Caco-2 (cell line): ENCODE measurements around the gene KRTAP4-2. TPM values are rescaled to one million over a fixed set of nuclear protein-coding genes. Genes with fewer than 3 reads are reported as not detected.

Experiments used
- BruUV-seq: library from RNA; stranded (reverse); fragments of 400-500 nt; replicated peaks from 2 replicates; lab custom pipeline; 2021; lab: Mats Ljungman, UMichigan
- CTCF ChIA-PET: fragments of 300-600 bp; sonication (Branson Sonifier 250); formaldehyde crosslinking; loops from one replicate; lab custom pipeline; 2022; ENCODE audit warnings: antibody characterized with exemption; lab: Charles Lee
- POLR2A ChIA-PET: fragments of 300-600 bp; sonication (Branson Sonifier 250); formaldehyde crosslinking; loops from one replicate; lab custom pipeline; 2022; ENCODE audit warnings: antibody characterized with exemption; lab: Charles Lee
- DNase-seq, 2 experiments: peaks; one replicate each; pipeline versions ENCODE4 v3.0.0 to v3.0.0-alpha.2; 2020 to 2022
- H3K27me3 ChIP-seq: replicated peaks from 2 replicates; pipeline ENCODE4 v1.6.0; 2011; ENCODE audit warnings: low read length; ENCODE audit not compliant: control insufficient read depth, insufficient read depth
- H3K36me3 ChIP-seq: 2 replicates; pipeline ENCODE4 v1.5.1; 2011; ENCODE audit warnings: low read length; ENCODE audit not compliant: control insufficient read depth, insufficient read depth
- H3K4me1 ChIP-seq: fragments of 250-450 bp; sonication (Bioruptor Pico); 2 replicates; pipeline ENCODE4 v1.5.1; 2020; ENCODE audit warnings: mild to moderate bottlenecking
- H3K4me3 ChIP-seq: 2 replicates; pipeline ENCODE4 v1.5.1; 2011; ENCODE audit warnings: low read depth, mild to moderate bottlenecking, control low read depth, low read length
- H3K9me3 ChIP-seq: fragments of 250-450 bp; sonication (Bioruptor Pico); 2 replicates; pipeline ENCODE4 v1.5.1; 2020; ENCODE audit warnings: mild to moderate bottlenecking, moderate library complexity
- H3K27ac Mint-ChIP-seq: one replicate; pipeline ENCODE4 v1.8.0; 2022; ENCODE audit warnings: mixed read lengths; ENCODE audit not compliant: unreplicated experiment
- H3K27me3 Mint-ChIP-seq: one replicate; pipeline ENCODE4 v1.8.0; 2022; ENCODE audit warnings: mixed read lengths; ENCODE audit not compliant: insufficient read depth, unreplicated experiment
- H3K36me3 Mint-ChIP-seq: one replicate; pipeline ENCODE4 v1.8.0; 2022; ENCODE audit warnings: mild to moderate bottlenecking, mixed read lengths; ENCODE audit not compliant: insufficient read depth, unreplicated experiment
- H3K4me1 Mint-ChIP-seq: one replicate; pipeline ENCODE4 v1.8.0; 2022; ENCODE audit warnings: low read depth, mixed read lengths; ENCODE audit not compliant: unreplicated experiment
- H3K4me3 Mint-ChIP-seq: one replicate; pipeline ENCODE4 v1.8.0; 2022; ENCODE audit warnings: mild to moderate bottlenecking, moderate library complexity, mixed read lengths; ENCODE audit not compliant: unreplicated experiment
- H3K9me3 Mint-ChIP-seq: one replicate; pipeline ENCODE4 v1.8.0; 2022; ENCODE audit warnings: mixed read lengths; ENCODE audit not compliant: unreplicated experiment
- intact Hi-C: fragments of 100-400 bp; cut with micrococcal nuclease; formaldehyde crosslinking; loops from one replicate; pipeline ENCODE4 v1.10.0; 2022; ENCODE audit not compliant: unreplicated experiment
- total RNA-seq: library from RNA; stranded (reverse); gene quantifications from 2 replicates; pipeline ENCODE4 v1.2.3, GENCODE V29; 2022
- TF ChIP-seq, protein P1 (sequence below), 2 experiments: fragments of 200-600 bp in 1 of 2; IDR thresholded peaks; 1 replicate in 1 of 2; 2 replicates in 1 of 2; pipeline versions ENCODE4 v1.5.1 to v1.8.0; 2011 to 2022; ENCODE audit warnings: antibody characterized with exemption in 1 of 2, control low read depth in 1 of 2, inconsistent platforms in 1 of 2, low read depth in 1 of 2, low read length in 1 of 2, mild to moderate bottlenecking in 1 of 2, moderate library complexity in 1 of 2; ENCODE audit not compliant: insufficient read depth in 1 of 2, severe bottlenecking in 1 of 2, unreplicated experiment in 1 of 2

The KRTAP4-2 gene
- total RNA-seq, 1 experiment from 2014 or later = not detected

DNA sequence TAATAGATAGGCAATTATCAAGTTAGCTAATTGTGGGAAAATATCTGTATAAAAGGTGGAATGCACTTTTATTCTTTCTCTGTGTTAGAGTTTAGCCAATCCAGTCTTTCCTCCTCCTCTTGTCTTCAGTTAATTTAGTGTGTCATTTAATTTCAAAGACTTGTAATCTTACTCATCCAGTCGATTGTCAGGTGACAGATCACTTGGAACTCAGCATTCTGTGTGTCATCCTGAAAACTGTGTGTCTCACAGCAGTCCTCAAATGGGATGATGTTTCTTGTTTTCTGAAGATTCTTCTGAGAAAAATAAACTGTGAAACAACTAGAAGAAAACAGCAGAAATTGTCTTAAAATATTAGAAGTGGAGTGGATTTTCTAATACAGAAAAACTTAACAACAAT is 7.0 kb upstream of the KRTAP4-2 start:
- Histone ChIP-seq H3K36me3 (no peaks in the 10 kb centered on the region), H3K9me3 (no peaks in the 10 kb centered on the region), H3K27me3 (no peaks in the 10 kb centered on the region), H3K4me3 (no peak overlapping the region), H3K4me1 (peaks cover 15% of the 10 kb centered on the region)
- Mint-ChIP-seq H3K27ac (no peak overlapping the region), H3K4me3 (no peak overlapping the region), H3K27me3 (no peaks in the 10 kb centered on the region), H3K4me1 (peaks cover 24% of the 10 kb centered on the region), H3K9me3 (no peaks in the 10 kb centered on the region), H3K36me3 (no peaks in the 10 kb centered on the region)
- ChIA-PET POLR2A (interaction anchor here (0.6 kb wide), 1 partner anchor 126 kb away, joined by 5 read pairs; no protein-coding TSS in a partner anchor), CTCF (no interaction called here)
- TF ChIP-seq, protein P1, sequence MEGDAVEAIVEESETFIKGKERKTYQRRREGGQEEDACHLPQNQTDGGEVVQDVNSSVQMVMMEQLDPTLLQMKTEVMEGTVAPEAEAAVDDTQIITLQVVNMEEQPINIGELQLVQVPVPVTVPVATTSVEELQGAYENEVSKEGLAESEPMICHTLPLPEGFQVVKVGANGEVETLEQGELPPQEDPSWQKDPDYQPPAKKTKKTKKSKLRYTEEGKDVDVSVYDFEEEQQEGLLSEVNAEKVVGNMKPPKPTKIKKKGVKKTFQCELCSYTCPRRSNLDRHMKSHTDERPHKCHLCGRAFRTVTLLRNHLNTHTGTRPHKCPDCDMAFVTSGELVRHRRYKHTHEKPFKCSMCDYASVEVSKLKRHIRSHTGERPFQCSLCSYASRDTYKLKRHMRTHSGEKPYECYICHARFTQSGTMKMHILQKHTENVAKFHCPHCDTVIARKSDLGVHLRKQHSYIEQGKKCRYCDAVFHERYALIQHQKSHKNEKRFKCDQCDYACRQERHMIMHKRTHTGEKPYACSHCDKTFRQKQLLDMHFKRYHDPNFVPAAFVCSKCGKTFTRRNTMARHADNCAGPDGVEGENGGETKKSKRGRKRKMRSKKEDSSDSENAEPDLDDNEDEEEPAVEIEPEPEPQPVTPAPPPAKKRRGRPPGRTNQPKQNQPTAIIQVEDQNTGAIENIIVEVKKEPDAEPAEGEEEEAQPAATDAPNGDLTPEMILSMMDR (IDR thresholded peaks at IDR 0.05; ENCODE audit: insufficient read depth in 1 of 2, low read depth in 1 of 2, low read length in 1 of 2, severe bottlenecking in 1 of 2, unreplicated experiment in 1 of 2) = no peak
- intact Hi-C loops = no loop called here
- DNase-seq = no peak
- no TSS peak for BruUV-seq

DNA sequence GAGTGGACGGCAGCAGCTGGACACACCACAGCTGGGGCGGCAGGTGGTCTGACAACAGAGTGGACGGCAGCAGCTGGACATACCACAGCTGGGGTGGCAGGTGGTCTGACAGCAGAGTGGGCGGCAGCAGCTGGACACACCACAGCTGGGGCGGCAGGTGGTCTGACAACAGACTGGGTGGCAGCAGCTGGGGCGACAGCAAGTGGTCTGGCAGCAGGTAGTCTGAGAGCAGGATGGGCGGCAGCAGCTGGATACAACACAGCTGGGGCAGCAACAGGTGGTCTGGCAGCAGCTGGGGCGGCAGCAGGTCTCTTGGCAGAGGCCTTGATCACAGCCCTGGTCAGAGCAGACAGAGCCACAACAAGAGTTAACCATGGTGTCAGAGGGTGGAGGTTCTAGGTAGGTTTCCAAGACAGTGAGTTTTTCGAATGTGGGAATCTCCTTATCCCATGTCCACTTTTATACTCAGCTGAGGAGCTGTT is 6.5 kb upstream of the KRTAP4-2 start, which contains the start of gene KRTAP4-1:
Gene KRTAP4-1 (minus strand): TSS at position 432 of the 482 bp plus-strand sequence. CDS start 57 bp downstream, at position 375.
- no peaks in the 10 kb centered on the region for H3K36me3 Mint-ChIP-seq
- Histone ChIP-seq H3K4me3 (no peak within 1 kb of the TSS), H3K36me3 (no peaks in the 10 kb centered on the region), H3K4me1 (peaks cover 15% of the 10 kb centered on the region), H3K27me3 (no peaks in the 10 kb centered on the region), H3K9me3 (no peaks in the 10 kb centered on the region)
- H3K4me3 Mint-ChIP-seq = no peak within 1 kb of the TSS
- intact Hi-C loops = no loop called here
- no peaks in the 10 kb centered on the region for H3K27me3 Mint-ChIP-seq
- H3K27ac Mint-ChIP-seq = no peak within 1 kb of the TSS
- TF ChIP-seq, protein P1 (IDR thresholded peaks at IDR 0.05; ENCODE audit: insufficient read depth in 1 of 2, low read depth in 1 of 2, low read length in 1 of 2, severe bottlenecking in 1 of 2, unreplicated experiment in 1 of 2) = no peak
- CTCF ChIA-PET = no interaction called here
- DNase-seq = no peak
- H3K4me1 Mint-ChIP-seq = peaks cover 24% of the 10 kb centered on the region
- POLR2A ChIA-PET = interaction anchor here (0.6 kb wide), 1 partner anchor 126 kb away, joined by 5 read pairs; no protein-coding TSS in a partner anchor
- no peaks in the 10 kb centered on the region for H3K9me3 Mint-ChIP-seq
- no TSS peak for BruUV-seq

DNA sequence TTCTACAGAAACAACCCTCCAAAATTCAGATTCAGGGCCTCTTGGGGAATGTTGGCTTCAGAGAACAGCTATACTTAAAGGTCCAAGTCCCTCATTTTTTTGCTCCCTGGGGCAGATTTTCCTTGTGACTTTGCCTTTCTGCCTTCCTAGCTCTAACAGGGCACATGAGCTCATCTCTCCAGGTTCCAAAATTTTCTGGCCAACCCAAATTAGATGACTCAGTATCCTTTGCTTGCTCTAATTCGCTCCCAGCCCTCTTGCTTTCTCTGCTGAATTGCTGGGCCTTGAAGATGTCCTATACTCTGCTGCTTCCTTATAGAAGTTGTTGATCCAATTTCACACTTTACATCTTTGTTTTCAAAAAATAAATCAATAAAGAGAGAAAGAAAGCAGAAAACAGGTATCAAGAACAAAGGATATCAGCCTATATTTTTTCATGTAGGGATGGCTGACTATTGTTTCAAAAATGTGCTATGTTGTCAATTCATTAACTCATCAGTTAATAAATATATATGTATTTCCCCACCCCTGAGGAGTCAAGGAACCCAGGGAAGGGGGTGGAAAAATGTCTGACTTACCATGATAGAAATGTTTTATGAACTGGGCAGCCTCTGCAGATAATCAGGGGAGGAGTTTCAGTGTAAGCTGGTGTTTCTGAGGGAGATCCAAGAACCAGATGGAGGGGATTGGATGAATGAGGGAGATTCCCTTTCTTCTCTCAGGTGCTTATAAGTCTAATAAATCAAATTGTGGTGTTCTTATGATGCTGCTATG is 1.0 kb upstream of the KRTAP4-2 start:
- Mint-ChIP-seq H3K4me1 (peaks cover 13% of the 10 kb centered on the region), H3K27me3 (no peaks in the 10 kb centered on the region), H3K27ac (no peak overlapping the region), H3K4me3 (no peak overlapping the region), H3K9me3 (no peaks in the 10 kb centered on the region), H3K36me3 (no peaks in the 10 kb centered on the region)
- ChIA-PET CTCF (no interaction called here), POLR2A (interaction anchor here (0.6 kb wide), 1 partner anchor 349 kb away, joined by 7 read pairs; the partner anchor contains the start of gene KRT19)
- Histone ChIP-seq H3K36me3 (no peaks in the 10 kb centered on the region), H3K4me1 (peaks cover 15% of the 10 kb centered on the region), H3K27me3 (no peaks in the 10 kb centered on the region), H3K9me3 (no peaks in the 10 kb centered on the region), H3K4me3 (no peak overlapping the region)
- BruUV-seq = no TSS peak
- TF ChIP-seq, protein P1 (IDR thresholded peaks at IDR 0.05; ENCODE audit: insufficient read depth in 1 of 2, low read depth in 1 of 2, low read length in 1 of 2, severe bottlenecking in 1 of 2, unreplicated experiment in 1 of 2) = no peak
- no peak for DNase-seq
- intact Hi-C loops = no loop called here
